Stimulated activated naive CD8-positive, alpha-beta T cell treated with anti-CD3 and anti-CD28 coated beads, Interleukin-15, amount 100 ng/mL, for 72 hours (primary cell): ENCODE data around the gene C10orf88.
A peak's percentile ranks its signal among the peaks of the same experiment; 100 is the strongest.

Source experiments
- ATAC-seq: fragments of 150-1000 bp; cut with Tn5 transposase; 2 replicates; pipeline ENCODE4 v1.10.0; 2021; ENCODE audit warnings: mild to moderate bottlenecking, moderate library complexity
- DNase-seq, 2 donors: peaks; one replicate each; pipeline ENCODE4 v3.0.0; 2021 to 2022
- H3K27ac Mint-ChIP-seq, 2 donors: one replicate each; pipeline ENCODE4 v1.8.0; 2022; ENCODE audit warnings: mild to moderate bottlenecking in 2 of 2, mixed read lengths in 2 of 2, moderate library complexity in 2 of 2
- H3K27me3 Mint-ChIP-seq: one replicate; pipeline ENCODE4 v1.8.0; 2022; ENCODE audit warnings: mixed read lengths
- H3K4me1 Mint-ChIP-seq: one replicate; pipeline ENCODE4 v1.8.0; 2022; ENCODE audit warnings: mild to moderate bottlenecking, mixed read lengths
- H3K4me3 Mint-ChIP-seq, 2 donors: one replicate each; pipeline ENCODE4 v1.8.0; 2022; ENCODE audit warnings: mild to moderate bottlenecking in 2 of 2, mixed read lengths in 2 of 2, moderate library complexity in 1 of 2
- H3K9me3 Mint-ChIP-seq, 2 donors: one replicate each; pipeline ENCODE4 v1.8.0; 2022; ENCODE audit warnings: mixed read lengths in 2 of 2

Gene C10orf88

DNA sequence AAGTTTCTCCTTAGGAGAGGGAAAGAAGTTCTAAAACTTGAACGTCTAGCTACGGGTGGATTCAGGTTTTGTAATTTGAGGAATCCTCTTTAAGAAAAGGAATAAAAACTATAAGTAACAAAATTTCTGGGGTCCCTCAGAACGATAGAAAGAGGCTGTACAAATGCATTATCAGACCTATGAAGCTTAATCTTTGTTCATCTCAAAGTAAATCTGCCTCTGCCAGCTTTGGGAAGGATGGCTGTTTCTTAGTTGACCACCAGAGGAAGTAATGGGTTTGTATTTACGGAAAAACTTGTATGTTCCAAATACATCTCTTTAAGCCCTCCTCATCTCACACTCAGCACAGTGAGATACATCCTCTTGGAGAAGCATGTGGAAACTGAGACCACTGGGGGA lies 27.0 kb upstream of the C10orf88 start:
- ATAC-seq (no peak), DNase-seq (peak in 1 of 2 donors; percentile 7)
- Mint-ChIP-seq H3K27ac (peak overlapping the region in 1 of 2 donors; percentile 58), H3K4me3 (peak overlapping the region; percentile 92 to 95), H3K4me1 (peaks cover 24% of the 10 kb centered on the region), H3K9me3 (no peaks in the 10 kb centered on the region), H3K27me3 (no peaks in the 10 kb centered on the region)

DNA sequence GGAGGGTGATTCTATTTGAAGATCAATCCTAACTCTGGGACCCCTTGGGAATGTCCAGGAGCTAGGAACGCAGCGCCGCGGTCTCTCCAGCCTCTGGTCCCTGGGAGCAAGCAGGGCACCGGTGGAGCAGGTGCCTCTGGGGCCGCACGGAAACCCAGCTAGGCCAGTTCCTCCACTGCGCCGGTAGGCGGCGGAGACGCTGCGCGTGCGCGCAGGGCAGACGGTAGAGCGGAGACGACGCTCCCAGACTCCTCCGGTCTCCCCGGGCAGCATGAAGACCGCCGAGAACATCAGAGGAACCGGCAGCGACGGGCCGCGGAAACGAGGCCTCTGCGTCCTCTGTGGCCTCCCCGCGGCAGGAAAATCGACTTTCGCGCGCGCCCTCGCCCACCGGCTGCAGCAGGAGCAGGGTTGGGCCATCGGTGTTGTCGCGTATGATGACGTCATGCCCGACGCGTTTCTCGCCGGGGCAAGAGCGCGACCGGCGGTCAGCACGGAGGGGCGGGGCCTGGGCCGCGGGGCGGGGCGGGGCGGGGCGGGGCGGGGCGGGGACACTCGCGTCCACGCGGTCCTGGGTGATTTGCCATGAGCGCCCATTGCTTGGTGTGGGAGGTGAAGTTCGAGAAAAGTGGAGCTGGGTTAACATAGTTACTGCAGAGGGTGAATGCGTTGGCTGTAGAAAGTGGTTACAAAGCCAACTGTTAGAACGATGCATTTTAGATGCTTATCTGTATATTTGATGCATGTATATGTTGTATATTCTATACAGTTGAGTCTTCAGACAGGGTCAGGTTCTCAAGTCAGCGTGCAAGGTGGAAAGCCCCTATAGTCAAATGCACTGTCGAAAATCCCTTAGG lies 26.4 kb upstream of the C10orf88 start, which contains the start of gene PSTK:
PSTK (plus strand) TSS at position 193 of the 857 bp plus-strand sequence; CDS start at position 272, 79 bp downstream.
- Mint-ChIP-seq H3K27ac (peak within 1 kb of the TSS; percentile 97 to 99), H3K9me3 (no peaks in the 10 kb centered on the region)

DNA sequence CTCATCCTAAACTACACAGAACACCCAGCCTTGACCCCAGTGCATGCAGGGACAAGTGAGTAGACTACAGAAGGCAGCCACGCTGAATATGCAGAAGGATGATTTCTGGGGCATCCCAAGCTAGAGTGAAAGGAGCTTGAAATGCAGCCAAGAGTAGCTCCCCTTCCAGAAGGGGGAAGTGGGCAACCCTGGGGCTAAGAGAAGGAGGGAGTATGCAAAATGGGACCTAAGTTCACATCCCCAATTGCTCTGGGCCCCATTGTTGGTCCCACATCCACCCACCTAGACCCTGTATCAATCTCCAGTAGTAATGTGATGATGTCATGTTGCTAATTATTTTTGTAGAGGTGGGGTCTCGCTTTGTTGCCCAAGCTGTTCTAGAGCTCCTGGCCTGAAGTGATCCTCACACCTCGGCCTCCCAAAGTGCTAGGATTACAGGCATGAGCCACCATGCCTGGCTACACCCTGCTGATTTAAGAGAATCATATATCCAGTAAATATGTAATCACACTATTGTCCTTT lies 20.6 kb upstream of the C10orf88 start:
- Mint-ChIP-seq H3K27ac (no peak overlapping the region), H3K4me3 (no peak overlapping the region), H3K27me3 (no peaks in the 10 kb centered on the region), H3K4me1 (peaks cover 1% of the 10 kb centered on the region), H3K9me3 (no peaks in the 10 kb centered on the region)
- no peak for DNase-seq
- no peak for ATAC-seq

More for the DNA sequence above, 26.4 kb upstream of the C10orf88 start, which contains the start of gene PSTK:
- Mint-ChIP-seq H3K27me3 (no peaks in the 10 kb centered on the region), H3K4me3 (peak within 1 kb of the TSS; percentile 92 to 95), H3K4me1 (peaks cover 24% of the 10 kb centered on the region)
- peak; percentile 88 to 90 for DNase-seq
- peak; percentile 98 for ATAC-seq

DNA sequence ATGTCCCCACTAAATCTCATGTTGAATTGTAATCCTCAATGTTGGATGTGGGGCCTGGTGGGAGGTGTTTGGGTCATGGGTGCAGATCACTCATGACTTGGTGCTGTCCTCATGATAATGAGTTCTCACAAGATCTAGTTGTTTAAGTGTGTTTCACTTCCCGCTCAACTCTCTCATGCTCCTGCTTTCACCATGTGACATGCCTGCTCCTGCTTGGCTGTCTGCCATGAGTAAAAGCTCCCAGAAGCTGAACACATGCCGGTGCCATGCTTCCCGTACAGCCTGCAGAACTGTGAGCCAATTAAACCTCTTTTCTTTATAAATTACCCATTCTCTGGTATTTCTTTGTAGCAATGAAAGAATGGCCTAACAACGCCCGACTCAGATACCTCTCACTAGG lies 20.0 kb upstream of the C10orf88 start:
- DNase-seq: no peak
- H3K4me3 Mint-ChIP-seq: no peak overlapping the region
- no peaks in the 10 kb centered on the region for H3K27me3 Mint-ChIP-seq
- peaks cover 0 to 3% of the 10 kb centered on the region in 2 donors for H3K9me3 Mint-ChIP-seq
- no peaks in the 10 kb centered on the region for H3K4me1 Mint-ChIP-seq
- ATAC-seq: no peak
- no peak overlapping the region for H3K27ac Mint-ChIP-seq

DNA sequence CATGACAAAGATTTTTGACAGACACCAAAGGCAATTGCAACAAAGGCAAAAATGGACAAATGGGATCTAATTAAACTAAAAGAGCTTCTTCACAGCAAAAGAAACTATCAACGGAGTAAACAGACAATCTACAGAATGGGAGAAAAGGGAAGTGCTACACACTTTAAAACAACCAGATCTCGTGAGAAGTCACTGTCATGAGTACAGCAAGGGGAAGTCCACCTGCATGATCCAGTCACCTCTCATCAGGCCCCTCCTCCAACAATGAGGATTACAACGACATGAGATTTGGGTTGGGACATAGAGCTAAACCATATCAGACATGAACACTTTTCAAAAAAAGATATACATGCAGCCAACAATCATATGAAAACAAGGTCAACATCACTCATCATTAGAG lies 14.7 kb upstream of the C10orf88 start:
- DNase-seq (no peak), ATAC-seq (no peak)
- H3K27ac Mint-ChIP-seq: no peak overlapping the region
- H3K4me1 Mint-ChIP-seq: no peaks in the 10 kb centered on the region
- no peak overlapping the region for H3K4me3 Mint-ChIP-seq
- peaks cover 21 to 23% of the 10 kb centered on the region in 2 donors for H3K9me3 Mint-ChIP-seq
- peaks cover 5% of the 10 kb centered on the region for H3K27me3 Mint-ChIP-seq

DNA sequence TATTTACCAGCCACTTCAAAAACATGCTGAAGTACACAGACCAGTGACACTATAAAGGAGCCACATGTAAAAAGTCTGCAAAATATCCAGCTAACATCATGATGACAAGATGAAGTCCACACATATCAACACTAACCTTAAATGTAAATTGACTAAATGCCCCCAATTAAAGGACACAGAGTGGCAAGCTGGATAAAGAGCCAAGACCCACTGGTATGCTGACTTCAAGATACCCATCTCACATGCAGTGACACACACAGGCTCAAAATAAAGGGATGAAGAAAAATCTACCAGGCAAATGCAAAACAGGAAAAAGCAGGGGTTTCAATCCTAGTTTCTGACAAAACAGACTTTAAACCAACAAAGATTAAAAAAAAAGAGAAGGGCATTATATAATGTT lies 12.9 kb upstream of the C10orf88 start:
- ATAC-seq (no peak), DNase-seq (no peak)
- Mint-ChIP-seq H3K9me3 (peaks cover 21 to 23% of the 10 kb centered on the region in 2 donors), H3K27ac (no peak overlapping the region), H3K4me3 (no peak overlapping the region), H3K27me3 (peaks cover 5% of the 10 kb centered on the region), H3K4me1 (no peaks in the 10 kb centered on the region)

DNA sequence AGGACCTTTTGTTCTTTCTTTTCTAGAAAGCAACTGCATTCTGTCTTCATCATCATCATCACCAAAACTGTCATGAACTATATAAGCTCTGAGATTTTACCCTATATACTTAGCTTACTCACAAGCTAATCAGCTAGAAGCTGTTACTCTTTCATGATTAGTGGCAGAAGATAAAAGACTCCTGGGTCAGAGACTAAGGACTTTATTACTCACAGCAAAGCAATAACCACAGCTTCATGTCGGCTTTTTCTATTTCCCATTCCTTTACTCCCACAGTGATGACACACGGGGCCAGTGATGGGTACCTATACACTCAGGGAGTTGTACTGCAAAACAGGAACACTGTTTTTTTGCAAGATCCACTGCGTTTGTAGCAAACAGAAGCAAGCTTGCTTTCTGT lies 8.4 kb upstream of the C10orf88 start:
- Mint-ChIP-seq H3K27ac (no peak overlapping the region), H3K9me3 (peaks cover 7 to 16% of the 10 kb centered on the region in 2 donors), H3K27me3 (peaks cover 10% of the 10 kb centered on the region), H3K4me3 (no peak overlapping the region), H3K4me1 (no peaks in the 10 kb centered on the region)
- DNase-seq (no peak), ATAC-seq (no peak)

DNA sequence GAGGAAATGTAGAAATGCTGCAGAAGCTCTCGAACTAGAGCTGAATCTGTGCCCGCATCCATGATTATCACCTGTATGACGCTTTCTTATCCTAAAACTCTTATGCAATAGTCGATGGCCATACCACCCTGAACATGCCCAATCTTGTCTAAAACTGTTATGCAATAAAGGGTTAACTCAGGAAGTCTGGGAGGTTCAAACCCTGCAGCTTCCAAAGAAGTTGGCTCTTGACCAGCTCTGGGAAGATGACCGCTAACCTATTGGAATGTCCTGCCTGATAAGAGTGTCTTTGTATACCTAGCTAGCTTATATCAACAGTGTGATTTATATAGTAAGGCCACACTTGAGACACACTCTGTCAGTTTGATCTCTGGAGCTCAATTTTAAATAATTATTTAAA lies 3.4 kb upstream of the C10orf88 start:
- Mint-ChIP-seq H3K9me3 (no peaks in the 10 kb centered on the region), H3K27ac (no peak overlapping the region), H3K27me3 (peaks cover 15% of the 10 kb centered on the region), H3K4me3 (no peak overlapping the region), H3K4me1 (peaks cover 23% of the 10 kb centered on the region)
- ATAC-seq (no peak), DNase-seq (no peak)

DNA sequence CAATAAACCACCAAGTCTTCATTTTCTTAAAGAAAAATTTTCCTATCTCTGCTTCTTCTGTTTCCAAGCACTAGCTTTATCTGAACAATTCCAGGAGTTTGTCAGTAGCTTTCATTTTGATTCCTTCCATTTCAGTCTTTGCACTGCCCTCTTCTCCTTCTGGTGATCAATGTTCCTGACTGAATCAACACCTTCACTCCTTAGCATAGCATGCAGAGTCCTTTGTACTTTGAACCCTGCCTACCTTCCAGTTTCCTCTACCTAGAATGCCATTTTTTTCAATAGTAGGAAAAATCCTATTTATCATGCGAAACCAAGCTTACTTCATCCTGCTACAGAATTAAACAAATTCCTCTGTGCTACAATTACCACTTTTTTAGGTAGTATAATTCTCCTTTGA lies 1.9 kb upstream of the C10orf88 start:
- Mint-ChIP-seq H3K9me3 (no peaks in the 10 kb centered on the region), H3K27me3 (peaks cover 15% of the 10 kb centered on the region), H3K27ac (no peak overlapping the region), H3K4me3 (no peak overlapping the region), H3K4me1 (peaks cover 26% of the 10 kb centered on the region)
- ATAC-seq: no peak
- DNase-seq: no peak

DNA sequence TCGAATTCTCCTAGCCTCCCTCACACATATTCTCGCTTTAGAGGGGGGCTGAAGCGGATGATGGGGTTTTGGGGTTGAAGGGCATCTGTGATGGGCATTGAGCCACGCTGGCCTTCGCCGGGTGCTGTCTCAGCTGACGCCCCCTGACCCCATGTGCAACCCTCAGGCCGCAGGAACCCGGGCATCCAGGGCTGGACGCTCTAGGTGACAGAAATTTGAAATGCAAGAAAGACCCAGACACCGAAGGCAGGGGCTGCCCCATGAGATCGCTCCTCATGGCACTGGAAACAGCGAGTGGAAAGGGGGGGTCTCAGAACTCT lies 664 bp upstream of the C10orf88 start:
- Mint-ChIP-seq H3K9me3 (no peaks in the 10 kb centered on the region), H3K4me1 (peaks cover 34% of the 10 kb centered on the region), H3K4me3 (peak overlapping the region; percentile 91 to 95), H3K27me3 (peaks cover 7% of the 10 kb centered on the region), H3K27ac (no peak overlapping the region)
- ATAC-seq: no peak
- DNase-seq: no peak

DNA sequence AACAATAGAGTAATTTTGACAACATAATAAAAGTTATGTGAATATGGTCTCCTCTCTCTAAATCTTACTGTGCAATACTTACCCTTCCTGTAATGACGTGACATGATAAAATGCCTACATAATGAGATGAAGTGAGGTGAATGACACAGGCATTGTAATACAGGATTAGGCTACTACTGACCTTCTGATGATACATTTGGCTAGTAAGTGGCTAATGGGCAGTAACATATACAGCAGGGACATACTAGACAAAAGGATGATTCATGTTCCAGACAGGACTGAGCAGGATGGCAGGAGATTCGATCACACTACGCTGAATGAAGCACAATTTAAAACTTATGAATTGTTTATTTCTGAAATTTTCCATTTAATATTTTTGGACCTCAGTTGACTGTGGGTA lies 4.7 kb downstream of the C10orf88 start:
- no peak overlapping the region for H3K4me3 Mint-ChIP-seq
- no peak for DNase-seq
- peaks cover 29% of the 10 kb centered on the region for H3K4me1 Mint-ChIP-seq
- no peaks in the 10 kb centered on the region for H3K9me3 Mint-ChIP-seq
- no peaks in the 10 kb centered on the region for H3K27me3 Mint-ChIP-seq
- no peak overlapping the region for H3K27ac Mint-ChIP-seq
- no peak for ATAC-seq

DNA sequence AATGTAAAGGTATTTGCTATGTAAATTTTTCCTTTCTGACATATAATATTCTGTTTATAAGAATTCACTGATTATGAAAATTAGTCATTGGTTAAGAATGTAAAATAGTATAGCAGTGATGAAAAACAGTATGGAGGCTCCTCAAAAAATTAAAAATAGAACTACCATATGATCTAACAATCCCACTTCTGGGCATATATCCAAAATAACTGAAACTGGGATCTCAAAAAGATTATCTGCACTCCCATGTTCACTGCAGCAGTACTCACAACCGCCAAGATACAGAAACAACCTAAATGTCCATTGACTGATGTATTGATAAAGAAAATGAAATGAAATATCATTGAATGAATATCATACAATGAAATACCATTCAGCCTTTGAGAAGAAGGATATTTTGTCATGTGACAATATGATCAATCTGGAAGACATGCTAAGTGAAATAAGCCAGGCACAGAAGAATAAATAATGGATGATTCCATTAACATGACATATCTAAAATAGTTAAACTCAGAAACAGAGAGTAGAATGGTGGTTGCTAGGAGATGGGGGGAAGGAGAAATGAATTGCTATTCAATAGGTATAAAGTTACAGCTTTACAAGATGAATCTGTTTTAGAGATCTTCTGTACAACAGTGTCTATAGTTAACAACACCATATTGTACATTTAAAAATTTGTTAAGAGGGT lies 14.0 kb downstream of the C10orf88 start:
- no peak for DNase-seq
- Mint-ChIP-seq H3K4me1 (no peaks in the 10 kb centered on the region), H3K27me3 (no peaks in the 10 kb centered on the region), H3K4me3 (no peak overlapping the region), H3K9me3 (no peaks in the 10 kb centered on the region), H3K27ac (no peak overlapping the region)
- ATAC-seq: no peak

DNA sequence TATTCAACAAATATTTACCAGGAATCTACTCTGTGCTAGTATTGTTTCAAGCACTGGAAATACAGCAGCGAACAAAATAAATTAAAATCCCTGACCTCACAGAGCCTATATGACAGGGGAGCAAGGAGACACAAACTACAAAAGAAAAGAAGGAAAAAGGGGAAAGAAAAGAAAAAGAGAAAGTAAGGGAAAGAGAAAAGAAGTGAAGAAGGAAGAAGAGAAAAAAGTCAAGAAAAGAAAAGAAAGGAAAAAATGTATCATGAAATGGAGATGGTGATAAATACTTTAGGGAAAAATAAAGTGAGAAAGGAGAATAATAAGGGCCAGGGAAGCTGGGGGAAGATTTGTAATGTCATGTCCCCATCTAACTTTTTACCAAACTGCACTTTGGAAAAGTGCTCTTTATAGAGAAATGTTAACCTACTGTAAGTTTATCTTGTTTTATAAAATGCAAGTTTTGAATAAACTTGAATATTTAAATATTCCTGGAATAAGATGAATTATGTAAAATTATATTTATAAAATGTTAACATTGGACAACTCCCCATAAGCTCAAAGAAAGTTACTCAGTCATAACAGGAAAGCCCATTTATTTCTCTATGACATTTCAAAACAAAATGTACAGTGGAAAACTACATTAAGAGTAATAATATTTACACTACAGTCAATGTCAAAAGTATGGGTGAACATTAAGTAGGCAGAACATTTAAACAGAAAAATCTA lies 14.7 kb downstream of the C10orf88 start:
- Mint-ChIP-seq H3K9me3 (no peaks in the 10 kb centered on the region), H3K27ac (no peak overlapping the region), H3K4me1 (no peaks in the 10 kb centered on the region), H3K4me3 (no peak overlapping the region), H3K27me3 (no peaks in the 10 kb centered on the region)
- ATAC-seq (no peak), DNase-seq (no peak)

DNA sequence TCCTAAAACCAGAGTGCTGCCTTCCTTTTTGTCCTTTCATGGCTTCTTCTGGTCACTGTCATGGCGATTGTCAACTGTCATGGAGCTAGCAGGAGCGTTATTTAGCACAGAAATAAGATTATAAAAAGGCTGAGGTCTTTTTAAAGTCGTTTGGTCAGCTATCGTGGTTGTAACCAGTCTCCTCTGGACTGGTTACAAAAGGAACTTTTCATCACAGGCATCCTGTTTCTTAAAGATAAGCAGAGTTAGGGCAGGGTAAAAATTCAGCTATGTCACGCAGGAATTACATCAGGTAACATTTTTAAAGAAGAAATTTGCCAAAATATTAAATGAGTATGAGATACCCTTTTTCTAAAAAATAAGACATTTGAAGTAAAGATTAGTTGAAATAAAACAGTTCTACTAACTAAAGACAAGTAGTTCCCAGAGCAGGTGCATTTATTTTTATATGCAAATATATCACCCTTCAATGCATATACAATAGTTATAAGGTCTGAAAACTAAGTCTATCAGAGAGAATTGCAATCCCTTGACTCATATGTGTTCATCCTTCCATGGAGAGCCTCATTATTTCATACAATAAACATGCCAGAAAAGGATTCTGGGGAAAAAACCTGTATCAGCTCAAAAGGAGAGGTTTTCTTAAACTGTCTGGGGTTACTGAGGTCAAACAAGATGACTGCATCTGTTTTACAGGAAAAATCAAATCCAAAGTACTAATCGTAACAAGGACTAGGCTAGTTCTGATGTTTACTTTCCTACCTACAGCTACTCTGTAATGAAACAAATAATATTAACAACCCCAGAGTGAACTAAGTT lies 22.7 kb downstream of the C10orf88 start:
- DNase-seq: no peak

DNA sequence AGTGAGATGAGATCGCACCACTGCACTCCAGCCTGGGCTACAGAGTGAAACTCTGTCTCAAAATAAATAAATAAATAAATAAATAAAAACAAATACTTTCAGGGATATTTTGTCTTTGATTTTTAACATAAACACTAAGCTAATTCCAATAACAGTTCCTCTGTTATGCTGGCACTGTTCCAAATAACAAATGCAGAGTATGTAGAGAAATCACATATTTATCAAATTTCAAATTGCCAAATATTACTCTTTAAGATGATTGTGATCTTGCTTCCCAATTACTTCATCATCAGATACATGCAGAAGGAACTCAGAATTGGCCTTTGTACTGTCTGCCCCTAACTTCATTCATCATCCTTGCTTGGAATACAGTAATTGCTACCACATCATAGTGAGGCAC lies 23.9 kb downstream of the C10orf88 start:
- ATAC-seq (no peak), DNase-seq (no peak)
- no peaks in the 10 kb centered on the region for H3K9me3 Mint-ChIP-seq
- H3K27me3 Mint-ChIP-seq: no peaks in the 10 kb centered on the region
- no peak overlapping the region for H3K27ac Mint-ChIP-seq
- no peak overlapping the region for H3K4me3 Mint-ChIP-seq
- H3K4me1 Mint-ChIP-seq: no peaks in the 10 kb centered on the region

More for the DNA sequence above, 22.7 kb downstream of the C10orf88 start:
- H3K4me3 Mint-ChIP-seq: no peak overlapping the region
- ATAC-seq: no peak
- no peaks in the 10 kb centered on the region for H3K9me3 Mint-ChIP-seq
- H3K4me1 Mint-ChIP-seq: no peaks in the 10 kb centered on the region
- H3K27ac Mint-ChIP-seq: peak overlapping the region in 1 of 2 donors; percentile 65
- no peaks in the 10 kb centered on the region for H3K27me3 Mint-ChIP-seq
